NCI-H748 (cell line): ENCODE data around the gene RTP2.
A peak's percentile ranks its signal among the peaks of the same experiment; 100 is the strongest.

Experiments
- DNase-seq: peaks from one replicate; lab custom pipeline; 2025; ENCODE audit not compliant: unreplicated experiment; lab: John Stamatoyannopoulos, UW

The RTP2 gene

GRCh38 chr3:187738331-187739093, 36.2 kb upstream of the RTP2 start:
- peak; percentile 70 for DNase-seq

GRCh38 chr3:187738071-187738330, 35.6 kb upstream of the RTP2 start:
- no peak for DNase-seq

DNA sequence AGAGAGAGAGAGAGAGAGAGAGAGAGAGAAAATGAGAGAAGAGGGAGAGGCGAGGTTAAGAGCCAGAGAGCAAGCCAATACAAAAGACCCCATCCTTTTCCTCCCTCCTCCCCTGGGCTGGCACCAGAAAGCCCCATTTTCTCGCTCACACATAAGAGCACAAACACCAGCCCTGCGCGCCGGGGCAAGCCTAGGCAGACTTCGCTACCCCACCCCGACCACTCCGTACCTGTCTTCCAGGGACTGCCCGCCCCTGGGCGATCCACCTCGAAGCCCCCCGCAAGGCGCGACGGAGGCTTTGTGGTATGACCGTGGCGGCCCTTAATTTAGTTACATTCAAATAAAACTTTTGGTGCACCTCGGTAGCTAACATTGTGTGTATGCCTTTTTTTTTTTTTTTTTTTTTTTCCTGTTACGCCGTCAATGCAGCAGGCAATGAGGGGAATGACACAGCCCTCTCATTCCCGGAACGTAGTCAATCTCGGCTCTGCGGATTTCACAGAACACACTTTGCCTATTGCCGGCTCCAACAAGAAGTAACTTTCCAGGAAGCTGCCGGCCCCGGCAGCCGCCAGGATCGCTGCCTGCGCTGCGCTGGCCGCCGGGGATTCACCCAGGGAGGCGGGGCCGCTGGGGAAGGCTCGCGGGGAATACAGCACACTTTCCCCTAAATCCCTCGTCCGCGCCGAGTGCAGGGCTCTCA, 35.2 kb upstream of the RTP2 start:
- DNase-seq: peak; percentile 13

GRCh38 chr3:187737006-187737367, 34.6 kb upstream of the RTP2 start:
- no peak for DNase-seq

DNA sequence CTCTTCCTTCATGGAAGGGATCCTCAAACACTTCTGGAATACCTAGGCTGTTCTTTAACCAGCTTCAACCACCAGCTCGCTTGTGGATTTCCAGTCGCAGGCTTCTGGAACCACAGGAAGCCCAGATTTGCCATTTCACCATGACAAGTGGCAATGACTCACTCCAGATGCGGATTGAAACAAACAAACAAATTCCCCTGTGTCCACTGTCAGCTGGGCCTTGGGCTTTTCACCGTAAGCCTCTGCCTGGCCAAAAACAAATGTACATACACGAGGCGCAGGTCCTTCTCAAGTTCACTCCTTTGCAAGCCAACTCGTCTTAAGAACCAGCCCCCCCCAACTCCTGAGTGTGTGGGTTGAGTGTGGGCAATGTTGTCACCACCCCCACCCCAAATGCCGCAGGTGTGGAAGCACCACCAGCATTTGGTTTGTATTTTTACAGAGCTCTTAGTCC, 34.1 kb upstream of the RTP2 start:
- no peak for DNase-seq

- DNase-seq: no peak
Observed at GRCh38 chr3:187735837-187736236, 33.5 kb upstream of the RTP2 start.

- no peak for DNase-seq
Observed at GRCh38 chr3:187735383-187735782, 33.0 kb upstream of the RTP2 start.

- no peak for DNase-seq
Observed at GRCh38 chr3:187734841-187735240, 32.5 kb upstream of the RTP2 start.

- no peak for DNase-seq
Observed at GRCh38 chr3:187733371-187733770, 31.0 kb upstream of the RTP2 start.

DNA sequence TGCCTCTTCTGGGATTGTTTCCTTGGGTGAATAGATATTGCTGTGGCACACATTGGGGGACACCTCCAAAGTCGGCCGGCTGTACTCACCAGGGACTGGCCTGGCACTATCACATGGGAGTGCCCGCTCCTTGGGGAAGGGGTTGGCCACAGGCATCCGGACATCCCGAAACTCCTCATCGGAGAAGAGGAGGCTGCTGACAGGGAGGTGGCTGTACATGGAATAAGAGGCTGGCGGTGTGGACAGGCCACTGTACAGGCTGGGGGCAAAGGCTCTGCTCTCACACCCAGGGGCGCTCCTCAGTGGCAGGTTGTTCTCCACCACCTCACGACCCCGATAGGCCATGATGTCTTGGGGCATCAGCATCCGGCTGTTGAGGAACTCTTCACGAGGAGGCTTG, 27.2 kb upstream of the RTP2 start:
- no peak for DNase-seq

- DNase-seq: no peak
Observed at GRCh38 chr3:187728940-187729583, 26.7 kb upstream of the RTP2 start.

DNA sequence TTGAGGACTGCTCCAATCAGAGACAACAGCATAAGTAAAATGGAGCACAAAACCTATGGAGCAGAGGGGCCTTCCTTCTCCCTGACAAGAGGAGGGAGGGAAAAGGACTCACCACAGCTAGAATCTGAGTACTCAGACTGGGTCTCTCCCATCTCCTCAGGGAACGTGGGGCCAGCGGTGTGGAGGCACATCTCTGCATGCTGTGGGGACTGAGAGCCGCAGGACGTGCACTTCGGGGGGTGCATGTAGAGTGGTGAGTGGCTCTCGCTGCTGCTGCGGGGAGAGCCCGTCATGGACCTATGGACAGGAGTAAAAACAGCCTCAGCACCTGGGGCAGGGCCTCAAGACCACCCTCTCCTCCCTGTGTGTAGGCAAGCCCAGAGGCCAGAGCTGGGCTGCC, 25.9 kb upstream of the RTP2 start:
- no peak for DNase-seq

- no peak for DNase-seq
Observed at GRCh38 chr3:187726564-187726963, 24.2 kb upstream of the RTP2 start.

DNA sequence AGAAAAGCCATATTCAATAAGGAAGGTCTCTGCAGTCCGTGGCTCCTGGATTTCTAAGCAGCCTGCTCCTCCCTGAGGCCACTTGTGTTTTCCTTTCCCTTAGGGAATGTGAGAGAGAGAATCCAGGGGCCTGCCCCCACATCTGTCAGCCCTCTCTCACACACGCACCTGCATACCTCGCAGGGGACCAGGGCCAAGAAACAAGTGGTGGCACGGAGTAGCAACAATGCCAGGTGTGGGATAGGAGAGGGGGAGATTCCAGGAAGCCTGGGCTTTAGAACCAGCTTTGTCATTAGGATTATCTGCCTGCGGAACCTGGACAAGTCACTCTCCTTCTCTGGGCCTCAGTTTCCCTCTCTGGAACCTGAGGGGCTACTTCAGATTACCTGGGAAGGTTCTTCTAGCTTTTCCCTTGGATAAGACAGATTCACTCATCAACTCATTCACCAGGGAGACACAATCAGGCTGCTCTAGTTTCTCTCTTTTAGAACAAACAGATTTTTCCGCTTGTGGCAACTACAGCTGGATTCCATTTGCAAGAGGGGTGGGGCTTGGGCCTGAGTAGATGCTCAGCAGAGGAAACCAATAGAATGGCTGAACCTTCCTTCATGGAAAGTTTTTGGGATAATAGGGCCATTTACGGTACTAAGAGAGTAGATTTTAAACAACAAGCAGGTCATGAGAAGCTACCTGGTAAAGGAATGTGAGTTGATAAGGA, 23.5 kb upstream of the RTP2 start:
- no peak for DNase-seq

DNA sequence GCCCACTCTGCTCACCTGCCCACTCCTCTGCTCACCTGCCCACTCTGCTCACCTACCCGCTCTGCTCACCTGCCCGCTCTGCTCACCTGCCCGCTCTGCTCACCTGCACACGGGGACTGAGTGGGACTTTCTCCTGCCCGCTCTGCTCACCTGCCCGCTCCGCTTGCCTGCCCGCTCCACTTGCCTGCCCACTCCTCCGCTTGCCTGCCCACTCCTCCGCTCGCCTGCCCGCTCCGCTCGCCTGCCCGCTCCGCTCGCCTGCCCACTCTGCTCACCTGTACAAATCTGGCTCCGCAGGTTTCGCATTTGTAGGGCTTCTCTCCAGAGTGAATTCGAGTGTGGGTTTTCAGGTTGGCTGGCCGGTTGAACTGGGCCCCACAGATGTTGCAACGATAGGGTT, 22.9 kb upstream of the RTP2 start:
- DNase-seq: no peak

GRCh38 chr3:187722206-187722612, 19.9 kb upstream of the RTP2 start:
- DNase-seq: no peak

DNA sequence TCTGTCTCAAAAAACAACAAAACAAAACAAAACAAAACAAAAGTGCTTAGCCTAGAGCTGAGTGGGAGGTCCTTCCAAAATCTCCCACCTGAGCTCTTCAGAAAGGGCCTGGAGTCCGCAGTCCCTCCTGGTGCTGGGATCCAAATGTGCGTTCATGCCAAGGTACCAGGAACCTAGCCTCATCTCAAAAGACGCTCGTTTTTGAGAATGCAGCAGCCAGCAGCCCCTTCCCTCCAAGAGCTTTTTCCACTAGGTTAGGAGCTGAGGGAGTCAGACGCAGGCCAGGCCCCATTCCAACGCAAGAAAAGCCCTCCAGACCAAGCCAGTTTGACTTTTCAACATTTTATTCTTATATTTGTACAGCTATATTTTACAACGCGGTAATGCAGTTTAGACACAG, 18.7 kb upstream of the RTP2 start:
- no peak for DNase-seq

GRCh38 chr3:187720337-187720670, 17.9 kb upstream of the RTP2 start:
- DNase-seq: no peak

- DNase-seq: no peak
Observed at GRCh38 chr3:187719628-187720336, 17.4 kb upstream of the RTP2 start.

DNA sequence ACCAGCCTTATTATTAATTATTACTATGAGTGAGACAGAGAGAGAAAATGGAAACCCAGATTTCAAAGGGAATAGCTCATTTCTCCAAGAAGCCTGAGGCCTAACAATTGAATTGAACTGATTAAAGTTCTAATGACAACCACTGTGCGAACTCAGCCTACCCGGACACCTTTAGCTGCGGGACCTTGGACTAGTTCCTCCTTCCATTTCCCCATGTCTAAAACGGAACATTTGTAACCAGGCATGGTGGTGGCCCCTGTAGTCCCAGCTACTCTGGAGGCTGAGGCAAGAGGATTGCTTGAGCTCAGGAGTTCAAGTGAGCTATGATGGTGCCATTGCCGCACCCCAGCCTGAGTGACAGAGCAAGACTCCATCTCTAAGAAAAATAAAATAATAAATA, 16.4 kb upstream of the RTP2 start:
- no peak for DNase-seq

GRCh38 chr3:187717572-187717971, 15.2 kb upstream of the RTP2 start:
- DNase-seq: no peak
